Neural progenitor cell (in vitro differentiated cells): Measurements from ENCODE around the gene TIPARP. TPM values are rescaled to one million over a fixed set of nuclear protein-coding genes. Genes with fewer than 3 reads are reported as not detected.

Experiments used
- DNase-seq: peaks from one replicate; pipeline ENCODE4 v3.0.0-alpha.2; 2016; ENCODE audit warnings: low spot score
- H2AFZ ChIP-seq: fragments of 200-600 bp; sonication (generic); replicated peaks from 2 replicates; pipeline ENCODE4 v1.6.1; 2016; ENCODE audit warnings: antibody characterized with exemption
- H3F3A ChIP-seq: fragments of 200-600 bp; sonication (generic); 2 replicates; pipeline ENCODE4 v1.6.1; 2016; ENCODE audit warnings: antibody characterized with exemption, low read depth
- H3K27ac ChIP-seq: fragments of 200-600 bp; sonication (generic); 2 replicates; pipeline ENCODE4 v1.5.1; 2016; ENCODE audit warnings: mild to moderate bottlenecking
- H3K27me3 ChIP-seq: fragments of 200-600 bp; sonication (generic); 2 replicates; pipeline ENCODE4 v1.6.1; 2016; ENCODE audit warnings: mild to moderate bottlenecking, moderate library complexity
- H3K36me3 ChIP-seq: fragments of 200-600 bp; sonication (generic); 2 replicates; pipeline ENCODE4 v1.5.1; 2016
- H3K4me1 ChIP-seq: fragments of 200-600 bp; sonication (generic); 2 replicates; pipeline ENCODE4 v1.6.1; 2016; ENCODE audit warnings: mixed run types
- H3K4me2 ChIP-seq: fragments of 200-600 bp; sonication (generic); 2 replicates; pipeline ENCODE4 v1.6.1; 2016
- H3K4me3 ChIP-seq: fragments of 200-600 bp; sonication (generic); 2 replicates; pipeline ENCODE4 v1.5.1; 2016
- H3K79me2 ChIP-seq: fragments of 200-600 bp; sonication (generic); 2 replicates; pipeline ENCODE4 v1.6.1; 2016; ENCODE audit warnings: low read depth
- H3K9ac ChIP-seq: fragments of 200-600 bp; sonication (generic); 2 replicates; pipeline ENCODE4 v1.6.1; 2016
- H3K9me3 ChIP-seq: fragments of 200-600 bp; sonication (generic); 2 replicates; pipeline ENCODE4 v1.5.1; 2016; ENCODE audit warnings: low read depth
- H4K20me1 ChIP-seq: fragments of 200-600 bp; sonication (generic); 2 replicates; pipeline ENCODE4 v1.6.1; 2016; ENCODE audit warnings: low read depth
- H3K27ac Mint-ChIP-seq: 3 replicates; pipeline ENCODE4 v1.8.0; 2021; ENCODE audit warnings: mixed read lengths
- H3K27me3 Mint-ChIP-seq: 2 replicates; pipeline ENCODE4 v1.8.0; 2022; ENCODE audit warnings: low read depth, mild to moderate bottlenecking, inconsistent platforms, moderate library complexity, mixed read lengths; ENCODE audit not compliant: insufficient read depth
- H3K36me3 Mint-ChIP-seq: 3 replicates; pipeline ENCODE4 v1.8.0; 2021; ENCODE audit warnings: mixed read lengths
- H3K4me1 Mint-ChIP-seq: 3 replicates; pipeline ENCODE4 v1.8.0; 2021; ENCODE audit warnings: mixed read lengths
- H3K4me3 Mint-ChIP-seq: 3 replicates; pipeline ENCODE4 v1.8.0; 2021; ENCODE audit warnings: mild to moderate bottlenecking, moderate library complexity, mixed read lengths
- H3K9me3 Mint-ChIP-seq: 3 replicates; pipeline ENCODE4 v1.8.0; 2020; ENCODE audit warnings: mixed read lengths
- CTCF ChIP-seq: fragments of 200-600 bp; sonication (generic); IDR thresholded peaks from 2 replicates; pipeline ENCODE4 v1.5.1; 2017; ENCODE audit warnings: antibody characterized with exemption, mild to moderate bottlenecking
- EZH2 ChIP-seq: fragments of 200-600 bp; sonication (generic); IDR thresholded peaks from 2 replicates; pipeline ENCODE4 v1.6.1; 2017; ENCODE audit warnings: antibody characterized with exemption, mild to moderate bottlenecking, moderate library complexity
- EZH2phosphoT487 ChIP-seq: fragments of 200-600 bp; sonication (generic); IDR thresholded peaks from 2 replicates; pipeline ENCODE4 v1.6.1; 2017; ENCODE audit warnings: antibody characterized with exemption
- total RNA-seq: library from RNA; depleted of rRNA; stranded (reverse); fragments of >200 nt; gene quantifications from 2 replicates; pipeline ENCODE4 v1.2.3, GENCODE V29; 2015; ENCODE audit warnings: low replicate concordance

TIPARP gene
- total RNA-seq, 1 donor from 2014 or later = 13.5 TPM

- no peaks in the 10 kb centered on the region for H3K36me3 Mint-ChIP-seq
- no peaks in the 10 kb centered on the region for H3K9me3 ChIP-seq
- H3K79me2 ChIP-seq = no peaks in the 10 kb centered on the region
- TF ChIP-seq EZH2 (no peak), EZH2phosphoT487 (no peak), CTCF (no peak)
- no peak for DNase-seq
- no peak overlapping the region for H3K4me2 ChIP-seq
- H3K36me3 ChIP-seq = no peaks in the 10 kb centered on the region
- no peak overlapping the region for H3K27ac ChIP-seq
- H3K9ac ChIP-seq = no peak overlapping the region
- peaks cover 2% of the 10 kb centered on the region for H3K27me3 Mint-ChIP-seq
- H3K4me3 Mint-ChIP-seq = no peak overlapping the region
- H3K27ac Mint-ChIP-seq = no peak overlapping the region
- H3K9me3 Mint-ChIP-seq = no peaks in the 10 kb centered on the region
- H3K4me1 Mint-ChIP-seq = peaks cover 4% of the 10 kb centered on the region
- no peaks in the 10 kb centered on the region for H3F3A ChIP-seq
- no peak overlapping the region for H3K4me3 ChIP-seq
- no peaks in the 10 kb centered on the region for H3K27me3 ChIP-seq
- H4K20me1 ChIP-seq = no peaks in the 10 kb centered on the region
- H3K4me1 ChIP-seq = peaks cover 15% of the 10 kb centered on the region
- no peak overlapping the region for H2AFZ ChIP-seq
These were observed 39.4 kb upstream of the TIPARP start for GRCh38 chr3:156635034-156635433.

GRCh38 chr3:156635973-156636372 is 38.4 kb upstream of the TIPARP start:
- H3K27ac Mint-ChIP-seq = no peak overlapping the region
- Histone ChIP-seq H3K9ac (no peak overlapping the region), H3K36me3 (no peaks in the 10 kb centered on the region), H4K20me1 (no peaks in the 10 kb centered on the region), H3K9me3 (no peaks in the 10 kb centered on the region), H2AFZ (no peak overlapping the region), H3K4me2 (no peak overlapping the region), H3F3A (no peaks in the 10 kb centered on the region), H3K79me2 (no peaks in the 10 kb centered on the region), H3K4me3 (no peak overlapping the region), H3K4me1 (peaks cover 6% of the 10 kb centered on the region), H3K27ac (no peak overlapping the region), H3K27me3 (no peaks in the 10 kb centered on the region)
- peaks cover under 1% of the 10 kb centered on the region for H3K4me1 Mint-ChIP-seq
- H3K9me3 Mint-ChIP-seq = no peaks in the 10 kb centered on the region
- DNase-seq = no peak
- H3K27me3 Mint-ChIP-seq = peaks cover 2% of the 10 kb centered on the region
- TF ChIP-seq EZH2phosphoT487 (no peak), EZH2 (no peak), CTCF (no peak)
- no peaks in the 10 kb centered on the region for H3K36me3 Mint-ChIP-seq
- no peak overlapping the region for H3K4me3 Mint-ChIP-seq

- Histone ChIP-seq H3K4me1 (peaks cover 4% of the 10 kb centered on the region), H3K4me2 (no peak overlapping the region)
These were observed 36.8 kb upstream of the TIPARP start for GRCh38 chr3:156637480-156638022.

More at GRCh38 chr3:156637480-156638022, 36.8 kb upstream of the TIPARP start:
- H3K27ac ChIP-seq = no peak overlapping the region
- H3F3A ChIP-seq = no peaks in the 10 kb centered on the region
- no peak for DNase-seq
- H2AFZ ChIP-seq = no peak overlapping the region
- H3K36me3 Mint-ChIP-seq = no peaks in the 10 kb centered on the region
- no peaks in the 10 kb centered on the region for H3K27me3 Mint-ChIP-seq
- TF ChIP-seq CTCF = no peak
- no peak for TF ChIP-seq EZH2
- no peak for TF ChIP-seq EZH2phosphoT487
- peaks cover 2% of the 10 kb centered on the region for H3K4me1 Mint-ChIP-seq
- no peaks in the 10 kb centered on the region for H3K36me3 ChIP-seq
- H3K9me3 Mint-ChIP-seq = no peaks in the 10 kb centered on the region
- H3K27me3 ChIP-seq = no peaks in the 10 kb centered on the region
- H3K79me2 ChIP-seq = no peaks in the 10 kb centered on the region
- no peak overlapping the region for H3K4me3 Mint-ChIP-seq
- no peak overlapping the region for H3K4me3 ChIP-seq
- H3K27ac Mint-ChIP-seq = no peak overlapping the region
- H4K20me1 ChIP-seq = no peaks in the 10 kb centered on the region
- no peaks in the 10 kb centered on the region for H3K9me3 ChIP-seq
- H3K9ac ChIP-seq = no peak overlapping the region
